Esophagus squamous epithelium (tissue), 4 donors: Measurements from ENCODE around the gene INVS.

Experiments
- POLR2A ChIP-seq, 4 donors: fragments of 450-650 bp; IDR thresholded peaks; one replicate each; pipeline ENCODE4 v1.6.1; 2017; ENCODE audit warnings: antibody characterized with exemption in 4 of 4, mild to moderate bottlenecking in 4 of 4, moderate library complexity in 3 of 4
- TF ChIP-seq, protein P1 (sequence below), 6 experiments: fragments of 450-650 bp in 4 of 6; fragments of 200-600 bp in 2 of 6; sonication (generic) in 2 of 6; IDR thresholded peaks; one replicate each; pipeline ENCODE4 v1.5.1; 2016 to 2019; ENCODE audit warnings: antibody characterized with exemption in 6 of 6, mild to moderate bottlenecking in 4 of 6, moderate library complexity in 4 of 6

DNA sequence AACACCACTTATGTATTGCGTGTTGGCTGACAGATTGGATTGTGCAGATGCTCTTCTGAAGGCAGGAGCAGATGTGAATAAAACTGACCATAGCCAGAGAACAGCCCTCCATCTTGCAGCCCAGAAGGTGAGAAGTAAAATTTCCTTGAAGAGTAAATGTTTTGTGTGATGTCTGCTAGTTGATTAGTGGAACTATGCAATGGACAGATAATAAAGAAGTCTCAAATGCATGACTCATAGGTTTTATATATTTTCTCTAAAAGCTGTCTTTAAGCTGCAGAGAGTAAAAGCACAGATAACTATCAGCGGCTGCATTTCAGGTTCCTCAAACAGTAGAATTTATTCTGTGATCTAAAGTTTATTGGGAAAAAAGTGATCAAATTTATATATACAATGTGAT, 27.4 kb downstream of the INVS start:
- TF ChIP-seq, protein P1, sequence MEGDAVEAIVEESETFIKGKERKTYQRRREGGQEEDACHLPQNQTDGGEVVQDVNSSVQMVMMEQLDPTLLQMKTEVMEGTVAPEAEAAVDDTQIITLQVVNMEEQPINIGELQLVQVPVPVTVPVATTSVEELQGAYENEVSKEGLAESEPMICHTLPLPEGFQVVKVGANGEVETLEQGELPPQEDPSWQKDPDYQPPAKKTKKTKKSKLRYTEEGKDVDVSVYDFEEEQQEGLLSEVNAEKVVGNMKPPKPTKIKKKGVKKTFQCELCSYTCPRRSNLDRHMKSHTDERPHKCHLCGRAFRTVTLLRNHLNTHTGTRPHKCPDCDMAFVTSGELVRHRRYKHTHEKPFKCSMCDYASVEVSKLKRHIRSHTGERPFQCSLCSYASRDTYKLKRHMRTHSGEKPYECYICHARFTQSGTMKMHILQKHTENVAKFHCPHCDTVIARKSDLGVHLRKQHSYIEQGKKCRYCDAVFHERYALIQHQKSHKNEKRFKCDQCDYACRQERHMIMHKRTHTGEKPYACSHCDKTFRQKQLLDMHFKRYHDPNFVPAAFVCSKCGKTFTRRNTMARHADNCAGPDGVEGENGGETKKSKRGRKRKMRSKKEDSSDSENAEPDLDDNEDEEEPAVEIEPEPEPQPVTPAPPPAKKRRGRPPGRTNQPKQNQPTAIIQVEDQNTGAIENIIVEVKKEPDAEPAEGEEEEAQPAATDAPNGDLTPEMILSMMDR (IDR thresholded peaks at IDR 0.05) = no peak
- no peak for TF ChIP-seq POLR2A (IDR thresholded peaks at IDR 0.05)
